Peyer's patch (tissue), 4 donors: Measurements from ENCODE around the gene HOTAIR. TPM values are rescaled to one million over a fixed set of nuclear protein-coding genes. Genes with fewer than 3 reads are reported as not detected.
A peak's percentile ranks its signal among the peaks of the same experiment; 100 is the strongest.

ENCODE experiments used
- DNase-seq, 3 donors: peaks; one replicate each; pipeline ENCODE4 v3.0.0-alpha.2; 2017 to 2019
- H3K27ac ChIP-seq, 4 donors: fragments of 200-600 bp; sonication (generic); one replicate each; pipeline ENCODE4 v1.5.1; 2016 to 2019
- H3K27me3 ChIP-seq, 2 donors: fragments of 200-600 bp; sonication (generic); one replicate each; pipeline ENCODE4 v1.5.1; 2019
- H3K36me3 ChIP-seq, 3 donors: fragments of 200-600 bp; sonication (generic); one replicate each; pipeline ENCODE4 v1.5.1; 2016 to 2019
- H3K4me1 ChIP-seq, 4 donors: fragments of 200-600 bp; sonication (generic); one replicate each; pipeline ENCODE4 v1.5.1; 2016 to 2019
- H3K4me3 ChIP-seq, 4 donors: fragments of 200-600 bp; sonication (generic); 1 replicate in 3 of 4; 2 replicates in 1 of 4; pipeline ENCODE4 v1.5.1; 2016 to 2019; ENCODE audit warnings: mild to moderate bottlenecking in 1 of 4
- H3K9me3 ChIP-seq, 4 donors: fragments of 200-600 bp; sonication (generic); one replicate each; pipeline ENCODE4 v1.5.1; 2016 to 2019; ENCODE audit warnings: mild to moderate bottlenecking in 1 of 4
- CTCF ChIP-seq, 6 experiments: fragments of 450-650 bp in 4 of 6; fragments of 200-600 bp in 2 of 6; sonication (generic) in 1 of 6; IDR thresholded peaks; one replicate each; pipeline ENCODE4 v1.5.1; 2017 to 2019; ENCODE audit warnings: antibody characterized with exemption in 6 of 6, mild to moderate bottlenecking in 3 of 6, moderate library complexity in 1 of 6
- POLR2A ChIP-seq, 2 donors: fragments of 450-650 bp; IDR thresholded peaks; one replicate each; pipeline ENCODE4 v1.5.1; 2017; ENCODE audit warnings: antibody characterized with exemption in 2 of 2, mild to moderate bottlenecking in 2 of 2, moderate library complexity in 2 of 2
- total RNA-seq, 4 donors: library from RNA; depleted of rRNA; stranded (reverse); fragments of >200 nt; gene quantifications; one replicate each; pipeline ENCODE4 v1.1.0, GENCODE V29; 2016

HOTAIR gene
- total RNA-seq, 4 donors from 2014 or later: 1.4 TPM; not detected in 3

- H3K4me3 ChIP-seq: peak within 1 kb of the TSS in 2 of 4 donors; percentile 46 to 63
- DNase-seq: peak in 1 of 3 donors; percentile 23
- peaks cover 0 to 6% (median 0%) of the 10 kb centered on the region in 4 donors for H3K9me3 ChIP-seq
- H3K27me3 ChIP-seq: peaks cover 0 to 73% of the 10 kb centered on the region in 2 donors
- TF ChIP-seq POLR2A (IDR thresholded peaks at IDR 0.05): no peak
- no peak for TF ChIP-seq CTCF (IDR thresholded peaks at IDR 0.05)
- peaks cover 0 to 25% (median 14%) of the 10 kb centered on the region in 4 donors for H3K4me1 ChIP-seq
- no peak within 1 kb of the TSS for H3K27ac ChIP-seq
- H3K36me3 ChIP-seq: no peaks in the 10 kb centered on the region
Observed at GRCh38 chr12:53972722-53973235, 2.0 kb downstream of the HOTAIR start, which contains the start of gene HOXC11. TSS of gene HOXC11 (plus strand) at chr12:53973126. CDS start at chr12:53973242, 116 bp downstream.

GRCh38 chr12:53972152-53972702 lies 2.5 kb downstream of the HOTAIR start:
- H3K27me3 ChIP-seq: peaks cover 0 to 78% of the 10 kb centered on the region in 2 donors
- peaks cover 0 to 23% (median 14%) of the 10 kb centered on the region in 4 donors for H3K4me1 ChIP-seq
- H3K9me3 ChIP-seq: peaks cover 0 to 6% (median 0%) of the 10 kb centered on the region in 4 donors
- no peak for DNase-seq
- no peak for TF ChIP-seq CTCF (IDR thresholded peaks at IDR 0.05)
- TF ChIP-seq POLR2A (IDR thresholded peaks at IDR 0.05): no peak
- H3K36me3 ChIP-seq: no peaks in the 10 kb centered on the region
- H3K4me3 ChIP-seq: no peak overlapping the region
- no peak overlapping the region for H3K27ac ChIP-seq

- TF ChIP-seq CTCF (IDR thresholded peaks at IDR 0.05) (no peak), POLR2A (IDR thresholded peaks at IDR 0.05) (no peak)
- H3K27me3 ChIP-seq: peaks cover 0 to 80% of the 10 kb centered on the region in 2 donors
Observed at GRCh38 chr12:53971686-53972085, 3.1 kb downstream of the HOTAIR start.

GRCh38 chr12:53971129-53971528 lies 3.6 kb downstream of the HOTAIR start:
- H3K4me1 ChIP-seq: peaks cover 0 to 28% (median 16%) of the 10 kb centered on the region in 4 donors
- no peak for DNase-seq
- peaks cover 0 to 84% of the 10 kb centered on the region in 2 donors for H3K27me3 ChIP-seq
- TF ChIP-seq CTCF (IDR thresholded peaks at IDR 0.05) (no peak), POLR2A (IDR thresholded peaks at IDR 0.05) (no peak)
- H3K4me3 ChIP-seq: no peak overlapping the region
- no peaks in the 10 kb centered on the region for H3K36me3 ChIP-seq
- H3K27ac ChIP-seq: no peak overlapping the region
- peaks cover 0 to 6% (median 0%) of the 10 kb centered on the region in 4 donors for H3K9me3 ChIP-seq

More at GRCh38 chr12:53971686-53972085, 3.1 kb downstream of the HOTAIR start:
- peaks cover 0 to 24% (median 15%) of the 10 kb centered on the region in 4 donors for H3K4me1 ChIP-seq
- no peak overlapping the region for H3K27ac ChIP-seq
- H3K36me3 ChIP-seq: no peaks in the 10 kb centered on the region
- H3K4me3 ChIP-seq: no peak overlapping the region
- DNase-seq: peak in 1 of 3 donors; percentile 15
- peaks cover 0 to 6% (median 0%) of the 10 kb centered on the region in 4 donors for H3K9me3 ChIP-seq

- DNase-seq: no peak
- peaks cover 0 to 88% of the 10 kb centered on the region in 2 donors for H3K27me3 ChIP-seq
- H3K4me3 ChIP-seq: no peak overlapping the region
- no peak overlapping the region for H3K27ac ChIP-seq
- H3K4me1 ChIP-seq: peaks cover 0 to 25% (median 16%) of the 10 kb centered on the region in 4 donors
- H3K9me3 ChIP-seq: peaks cover 0 to 6% (median 0%) of the 10 kb centered on the region in 4 donors
- no peak for TF ChIP-seq CTCF (IDR thresholded peaks at IDR 0.05)
- TF ChIP-seq POLR2A (IDR thresholded peaks at IDR 0.05): no peak
- no peaks in the 10 kb centered on the region for H3K36me3 ChIP-seq
Observed at GRCh38 chr12:53970451-53970850, 4.3 kb downstream of the HOTAIR start.
